HEK293T (cell line): ENCODE measurements around the gene YWHAH.

ENCODE experiments used
- CTCF ChIA-PET: fragments of 350-600 bp; formaldehyde crosslinking; extraction: SDS; loops from one replicate; lab custom pipeline; 2021; ENCODE audit warnings: antibody characterized with exemption, inconsistent platforms; lab: Yijun Ruan, JAX
- POLR2A ChIA-PET: fragments of 350-600 bp; formaldehyde crosslinking; extraction: SDS; loops from one replicate; lab custom pipeline; 2020; ENCODE audit warnings: antibody characterized with exemption, inconsistent platforms; lab: Yijun Ruan, JAX
- DNase-seq: peaks from one replicate; pipeline ENCODE4 v3.0.0; 2012; ENCODE audit warnings: mixed read lengths; ENCODE audit errors: extremely low spot score
- ARNT ChIP-seq: fragments of 450-650 bp; IDR thresholded peaks from 2 replicates; pipeline ENCODE4 v1.6.1; 2017; ENCODE audit warnings: mild to moderate bottlenecking
- BHLHE40 ChIP-seq: fragments of 450-650 bp; IDR thresholded peaks from 2 replicates; pipeline ENCODE4 v1.6.1; 2016; ENCODE audit warnings: mild to moderate bottlenecking, moderate library complexity, borderline replicate concordance
- CTBP1 ChIP-seq: fragments of 450-650 bp; IDR thresholded peaks from 2 replicates; pipeline ENCODE4 v1.6.1; 2016; ENCODE audit warnings: borderline replicate concordance
- ELF4 ChIP-seq: fragments of 450-650 bp; IDR thresholded peaks from 2 replicates; pipeline ENCODE4 v1.6.1; 2017; ENCODE audit warnings: antibody characterized with exemption
- FOXA1 ChIP-seq: fragments of 450-650 bp; IDR thresholded peaks from 2 replicates; pipeline ENCODE4 v1.6.1; 2016; ENCODE audit warnings: mild to moderate bottlenecking
- FOXK2 ChIP-seq: fragments of 450-650 bp; IDR thresholded peaks from 2 replicates; pipeline ENCODE4 v1.6.1; 2016; ENCODE audit warnings: mild to moderate bottlenecking
- FOXM1 ChIP-seq: fragments of 450-650 bp; IDR thresholded peaks from 2 replicates; pipeline ENCODE4 v1.6.1; 2017; ENCODE audit warnings: mild to moderate bottlenecking, borderline replicate concordance
- HDGF ChIP-seq: fragments of 450-650 bp; IDR thresholded peaks from 2 replicates; pipeline ENCODE4 v1.6.1; 2017; ENCODE audit warnings: antibody characterized with exemption, borderline replicate concordance
- L3MBTL2 ChIP-seq: fragments of 450-650 bp; conservative IDR thresholded peaks from 2 replicates; pipeline ENCODE4 v1.6.1; 2016; ENCODE audit warnings: mild to moderate bottlenecking
- LEF1 ChIP-seq: fragments of 450-650 bp; IDR thresholded peaks from 2 replicates; pipeline ENCODE4 v1.6.1; 2017; ENCODE audit warnings: mild to moderate bottlenecking, borderline replicate concordance
- NFRKB ChIP-seq: fragments of 450-650 bp; IDR thresholded peaks from 2 replicates; pipeline ENCODE4 v1.6.1; 2016; ENCODE audit warnings: mild to moderate bottlenecking, moderate library complexity
- SP1 ChIP-seq: fragments of 450-650 bp; IDR thresholded peaks from 2 replicates; pipeline ENCODE4 v1.6.1; 2017
- SUZ12 ChIP-seq: fragments of 450-650 bp; IDR thresholded peaks from 2 replicates; pipeline ENCODE4 v1.6.1; 2016; ENCODE audit warnings: mild to moderate bottlenecking
- TARDBP ChIP-seq: fragments of 450-650 bp; IDR thresholded peaks from 2 replicates; pipeline ENCODE4 v1.6.1; 2016
- ZNF384 ChIP-seq: fragments of 450-650 bp; IDR thresholded peaks from 2 replicates; pipeline ENCODE4 v1.6.1; 2016
- TF ChIP-seq, protein P1 (sequence below): fragments of 450-650 bp; IDR thresholded peaks from 2 replicates; pipeline ENCODE4 v1.6.1; 2016

The YWHAH gene

DNA sequence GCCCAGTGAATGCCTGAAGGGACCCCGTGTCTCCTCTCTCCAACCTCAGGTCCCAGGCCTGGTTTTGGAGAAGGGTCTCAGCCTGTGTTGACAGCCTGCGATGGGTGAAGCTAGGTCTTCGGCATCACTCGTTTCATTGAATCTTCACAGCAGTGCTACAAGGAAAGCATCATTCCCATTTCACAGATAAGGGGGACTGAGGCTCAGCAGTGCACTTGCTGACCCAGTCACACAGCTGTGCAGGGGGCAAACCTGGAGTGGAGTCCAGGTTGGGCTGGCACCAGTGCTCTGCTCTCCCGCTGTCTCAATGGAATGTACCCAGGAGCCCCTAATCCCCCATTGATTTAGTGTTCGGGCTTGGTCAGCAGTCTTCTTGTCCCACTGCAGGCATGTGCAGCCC, 10.9 kb upstream of the YWHAH start:
- no peak for TF ChIP-seq ARNT
- TF ChIP-seq, protein P1, sequence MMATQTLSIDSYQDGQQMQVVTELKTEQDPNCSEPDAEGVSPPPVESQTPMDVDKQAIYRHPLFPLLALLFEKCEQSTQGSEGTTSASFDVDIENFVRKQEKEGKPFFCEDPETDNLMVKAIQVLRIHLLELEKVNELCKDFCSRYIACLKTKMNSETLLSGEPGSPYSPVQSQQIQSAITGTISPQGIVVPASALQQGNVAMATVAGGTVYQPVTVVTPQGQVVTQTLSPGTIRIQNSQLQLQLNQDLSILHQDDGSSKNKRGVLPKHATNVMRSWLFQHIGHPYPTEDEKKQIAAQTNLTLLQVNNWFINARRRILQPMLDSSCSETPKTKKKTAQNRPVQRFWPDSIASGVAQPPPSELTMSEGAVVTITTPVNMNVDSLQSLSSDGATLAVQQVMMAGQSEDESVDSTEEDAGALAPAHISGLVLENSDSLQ: no peak
- no peak for TF ChIP-seq CTBP1
- no peak for TF ChIP-seq HDGF
- no peak for TF ChIP-seq NFRKB
- no peak for TF ChIP-seq LEF1
- no peak for DNase-seq
- ChIA-PET CTCF (no interaction called here), POLR2A (no interaction called here)

DNA sequence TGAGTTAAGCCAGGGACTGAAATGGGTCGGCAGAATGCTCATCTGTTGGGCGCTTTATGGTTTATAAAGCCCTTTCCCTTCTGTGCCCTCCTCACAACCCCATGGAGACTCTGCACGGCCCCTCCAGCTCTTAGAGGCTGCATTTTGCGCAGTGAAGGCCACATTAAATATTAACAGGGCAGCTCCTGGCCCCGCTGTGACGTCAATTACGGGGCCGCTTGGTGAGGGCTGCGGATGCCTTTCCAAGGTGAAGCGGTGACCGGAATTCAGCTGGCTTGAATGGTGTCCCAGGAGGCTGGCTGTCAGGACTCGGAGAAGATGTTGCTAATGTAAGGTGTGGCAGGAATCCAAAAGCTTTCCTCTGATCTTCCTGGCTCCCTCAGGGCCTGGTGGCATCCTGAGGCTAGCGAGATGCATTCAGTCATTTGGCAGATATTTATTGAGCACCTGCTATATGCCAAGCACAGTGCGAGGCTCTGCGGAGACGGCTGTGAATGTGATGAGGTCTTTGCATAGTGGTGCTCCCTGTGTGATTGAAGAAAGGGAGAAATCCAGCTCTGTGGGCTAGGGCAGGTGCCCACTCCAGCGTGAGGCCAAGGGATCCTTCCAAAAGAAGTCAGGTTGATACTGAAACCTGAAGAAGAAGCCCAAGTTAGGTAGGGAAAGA, 10.4 kb upstream of the YWHAH start:
- DNase-seq: no peak
- no peak for TF ChIP-seq L3MBTL2
- TF ChIP-seq TARDBP: no peak
- TF ChIP-seq CTBP1: no peak
- no peak for TF ChIP-seq ARNT
- no peak for TF ChIP-seq BHLHE40
- no peak for TF ChIP-seq NFRKB
- TF ChIP-seq ZNF384: no peak
- no peak for TF ChIP-seq HDGF
- no peak for TF ChIP-seq SUZ12
- TF ChIP-seq SP1: no peak
- no peak for TF ChIP-seq LEF1
- TF ChIP-seq ELF4: no peak
- no peak for TF ChIP-seq FOXK2
- TF ChIP-seq, protein P1: no peak
- no peak for TF ChIP-seq FOXM1
- TF ChIP-seq FOXA1: no peak
- CTCF ChIA-PET: no interaction called here
- POLR2A ChIA-PET: no interaction called here

DNA sequence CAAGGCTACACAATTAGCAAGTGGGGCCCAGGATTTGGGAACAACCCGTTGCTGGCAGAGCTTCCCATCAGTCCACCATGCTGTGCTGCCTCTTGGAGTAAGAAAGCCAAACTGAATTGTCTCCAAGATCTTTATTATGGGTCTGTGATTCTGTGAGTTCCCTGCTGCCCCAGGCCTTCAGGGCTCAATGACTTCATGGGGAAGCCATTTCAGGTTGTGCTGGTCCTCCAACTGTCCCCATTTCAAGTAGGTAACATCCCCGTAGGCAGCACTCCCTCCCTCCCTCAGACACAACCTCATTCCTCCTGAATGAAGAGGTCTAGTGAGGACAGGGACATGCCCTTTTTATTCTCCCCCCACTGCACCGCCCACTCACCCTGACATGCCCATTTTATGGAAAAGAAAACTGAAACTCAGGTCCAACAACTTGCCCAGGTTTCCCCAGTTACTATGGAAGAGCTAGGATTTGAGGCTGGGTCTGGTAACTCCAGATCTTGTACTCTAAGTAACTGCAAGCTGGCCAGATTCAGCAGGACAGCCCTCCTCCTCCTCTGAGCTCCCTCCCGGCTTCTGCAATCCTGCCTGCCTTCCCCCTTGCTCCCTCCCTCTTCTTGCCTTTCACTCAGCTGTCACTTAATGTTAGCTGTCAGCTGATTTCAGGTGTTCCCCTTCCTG, 8.2 kb upstream of the YWHAH start:
- CTCF ChIA-PET: no interaction called here
- TF ChIP-seq LEF1: no peak
- no peak for TF ChIP-seq FOXK2
- TF ChIP-seq CTBP1: no peak
- TF ChIP-seq SUZ12: no peak
- TF ChIP-seq BHLHE40: no peak
- TF ChIP-seq ARNT: no peak
- TF ChIP-seq TARDBP: no peak
- no peak for TF ChIP-seq ZNF384
- no peak for TF ChIP-seq SP1
- no peak for TF ChIP-seq FOXA1

DNA sequence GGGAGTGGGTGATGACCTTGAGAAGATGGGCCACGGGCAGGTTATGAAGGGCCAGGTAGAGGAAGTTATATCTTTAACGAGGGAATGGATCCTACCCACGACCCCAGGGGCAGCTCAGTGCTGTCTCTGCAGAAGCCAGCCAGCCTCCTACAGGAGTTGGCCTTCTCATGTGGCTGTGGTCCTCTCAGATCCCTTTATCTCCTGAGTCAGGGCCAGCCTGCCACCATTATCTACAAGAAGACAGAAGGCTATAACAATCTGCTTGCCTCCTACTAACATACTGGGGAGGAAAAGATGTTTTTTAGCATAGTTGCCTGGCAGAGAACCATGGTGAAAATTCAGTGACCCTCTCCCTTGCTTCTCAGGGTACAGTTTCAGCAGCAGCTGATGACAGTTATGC, 7.0 kb upstream of the YWHAH start:
- POLR2A ChIA-PET: interaction anchor here (1.9 kb wide), 1 partner anchor 8 kb away, joined by 5 read pairs; no protein-coding TSS in a partner anchor
- CTCF ChIA-PET: no interaction called here
- DNase-seq: no peak
- TF ChIP-seq FOXM1: no peak
- no peak for TF ChIP-seq TARDBP
- no peak for TF ChIP-seq BHLHE40
- TF ChIP-seq L3MBTL2: no peak
- TF ChIP-seq ELF4: no peak
- TF ChIP-seq NFRKB: no peak
- TF ChIP-seq, protein P1: no peak
- TF ChIP-seq SUZ12: no peak
- no peak for TF ChIP-seq CTBP1
- no peak for TF ChIP-seq ARNT

More for the DNA sequence above, 8.2 kb upstream of the YWHAH start:
- DNase-seq: no peak
- POLR2A ChIA-PET: no interaction called here

DNA sequence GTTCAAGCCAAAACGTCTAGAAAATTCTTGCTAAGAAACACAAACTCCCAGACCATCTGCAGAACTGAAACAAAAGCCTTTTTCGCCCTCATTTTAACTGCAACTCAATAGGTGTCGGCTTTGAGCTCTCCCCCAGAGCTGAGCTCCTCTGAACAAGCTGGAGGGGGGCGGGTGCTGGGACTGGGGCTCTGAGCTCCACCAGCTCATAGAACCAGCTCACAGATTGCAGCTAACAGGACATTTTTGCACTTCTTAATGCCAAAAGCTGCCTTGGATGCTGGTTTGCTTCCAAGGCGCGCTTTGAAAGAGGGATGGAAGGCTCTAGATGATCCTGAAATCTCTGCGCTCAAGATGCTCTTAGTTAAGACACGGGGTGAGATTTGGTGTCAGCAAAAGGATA, 6.0 kb upstream of the YWHAH start:
- ChIA-PET CTCF (no interaction called here), POLR2A (interaction anchor here (1.9 kb wide), 1 partner anchor 9 kb away, joined by 5 read pairs; no protein-coding TSS in a partner anchor)
- no peak for TF ChIP-seq HDGF
- TF ChIP-seq FOXK2: no peak
- no peak for TF ChIP-seq SP1
- no peak for TF ChIP-seq ARNT
- TF ChIP-seq CTBP1: no peak
- no peak for TF ChIP-seq SUZ12
- no peak for TF ChIP-seq BHLHE40
- no peak for TF ChIP-seq LEF1
- TF ChIP-seq NFRKB: no peak
- DNase-seq: no peak

DNA sequence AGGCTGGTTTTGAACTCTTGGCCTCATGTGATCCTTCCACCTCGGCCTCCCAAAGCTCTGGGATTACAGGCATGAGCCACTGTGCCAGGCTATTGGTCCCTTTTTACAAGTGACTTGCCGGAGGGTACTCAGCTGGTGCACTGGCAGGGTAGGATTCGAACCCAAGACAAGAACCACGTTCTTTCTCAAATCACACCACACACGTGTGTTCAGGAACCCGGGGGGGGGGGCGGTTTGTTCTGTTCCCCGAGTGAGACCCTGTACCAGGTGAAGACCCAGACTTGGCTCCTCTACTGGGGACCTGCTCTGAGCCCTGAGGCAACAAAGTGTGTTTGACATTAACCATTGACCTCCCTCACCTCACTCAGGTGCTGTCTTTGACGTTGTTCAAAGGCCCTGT, 3.8 kb upstream of the YWHAH start:
- TF ChIP-seq ELF4 (no peak), FOXA1 (no peak), ARNT (no peak), ZNF384 (no peak), NFRKB (no peak), BHLHE40 (no peak), CTBP1 (no peak), LEF1 (no peak), FOXK2 (no peak), L3MBTL2 (no peak), SUZ12 (no peak), FOXM1 (no peak), TARDBP (no peak)
- TF ChIP-seq, protein P1: no peak
- ChIA-PET POLR2A (interaction anchor here (1.3 kb wide), 1 partner anchor 278 kb away, joined by 3 read pairs; the partner anchor contains the start of gene PISD), CTCF (no interaction called here)
- DNase-seq: no peak
